Pancreas (tissue), 10 donors: Measurements from ENCODE around the gene PNMA8A. TPM values are rescaled to one million over a fixed set of nuclear protein-coding genes. Genes with fewer than 3 reads are reported as not detected.

Experiments
- ATAC-seq, 4 donors: fragments of 200-7000 bp; cut with Tn5 transposase; one replicate each; pipeline versions ENCODE4 v1.8.0 to v1.9.1; 2020; ENCODE audit warnings: mild to moderate bottlenecking in 4 of 4, moderate library complexity in 4 of 4
- DNase-seq, 6 donors: peaks; one replicate each; pipeline ENCODE4 v3.0.0-alpha.2; 2020
- FAIRE-seq: peaks from 2 replicates; lab custom pipeline; 2012; peaks lifted over from hg19 to GRCh38; lab: Jason Lieb, UNC
- H3K27ac ChIP-seq, 4 donors: fragments of 200-600 bp; sonication (generic); 1 replicate in 3 of 4; 2 replicates in 1 of 4; pipeline versions ENCODE4 v1.5.0 to v1.8.0; 2020
- H3K27me3 ChIP-seq, 4 donors: fragments of 200-600 bp; one replicate each; pipeline ENCODE4 v1.8.0; 2021
- H3K36me3 ChIP-seq, 3 donors: fragments of 200-600 bp; sonication (generic) in 1 of 3; one replicate each; pipeline versions ENCODE4 v1.5.0 to v1.8.0; 2020 to 2021
- H3K4me1 ChIP-seq, 3 donors: fragments of 200-600 bp; one replicate each; pipeline ENCODE4 v1.8.0; 2021
- H3K4me3 ChIP-seq, 4 donors: fragments of 200-600 bp; sonication (generic) in 2 of 4; one replicate each; pipeline versions ENCODE4 v1.5.0 to v1.8.0; 2020 to 2021
- H3K9me3 ChIP-seq, 4 donors: fragments of 200-600 bp; one replicate each; pipeline ENCODE4 v1.8.0; 2021
- WGBS, 2 donors: extraction: QIAGEN DNeasy Blood & Tissue Kit; methylation state at CpG; one replicate each; pipeline ENCODE4 v1.1.7; 2013; 5-methylcytosine and 5-hydroxymethylcytosine counted together
- intact Hi-C, 3 donors: fragments of 100-400 bp; cut with DNase I; formaldehyde crosslinking; loops; one replicate each; pipeline versions ENCODE4 v1.11.1 to v1.14.2; 2022
- polyA plus RNA-seq, 2 donors: library from polyadenylated mRNA; stranded (reverse); fragments of 200-250 nt; gene quantifications; one replicate each; pipeline ENCODE4 v1.2.3, GENCODE V29; 2013
- total RNA-seq, 6 donors: library from RNA; stranded (reverse); fragmentation: NEBNext Ultra II Directional in 4 of 6; extraction: Animal tissue kit (Norgen Biotek cat#: 25700) in 4 of 6; gene quantifications; one replicate each; pipeline versions ENCODE4 v1.2.1 to v1.2.4, GENCODE V29; 2021 to 2023
- TF ChIP-seq, protein P1 (sequence below), 4 donors: fragments of 200-600 bp; sonication (generic) in 3 of 4; IDR thresholded peaks; one replicate each; pipeline versions ENCODE4 v1.5.0 to v1.8.0; 2021; ENCODE audit warnings: antibody characterized with exemption in 4 of 4
- donor health status: healthy with polysubstance abuse.
- donor health status: DM: no; HTN: no; CAD: no; lungs with moderate emphysema.
- donor health status: DM: no; HTN: no; CAD: no.
- donor health status: control.
- donor health status: control.
- donor health status: Bipolar disorder and iron deficiency.
- donor health status: DM: yes; HTN: yes; CAD: no.
- donor health status: DM: no; HTN: no; CAD: no.
- donor health status: DM: no; HTN: no; CAD: no.
- donor health status: DM: yes; HTN: yes; CAD: no.

PNMA8A gene
- total and polyA plus RNA-seq, 8 donors, result 2.4 to 8.9 (median 5.8) TPM

DNA sequence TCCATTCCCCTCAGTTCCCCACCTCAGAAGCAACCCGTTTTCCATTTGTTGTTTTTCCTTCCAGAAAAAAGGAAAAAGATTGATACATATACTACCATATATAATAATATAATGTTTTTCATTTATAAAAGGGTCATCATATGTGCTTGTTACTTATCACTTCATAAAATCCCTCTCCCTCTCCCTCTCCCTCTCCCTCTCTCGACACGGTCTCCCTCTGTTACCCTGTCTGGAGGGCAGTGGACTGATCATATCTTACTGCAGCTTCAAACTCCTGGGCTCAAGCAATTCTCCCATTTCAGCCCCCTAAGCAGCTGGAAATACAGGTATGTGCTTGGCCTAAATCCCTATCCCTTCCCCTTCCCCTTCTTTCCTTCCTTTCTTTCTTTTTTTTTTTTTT, 17.1 kb downstream of the PNMA8A start:
- no peaks in the 10 kb centered on the region for H3K27me3 ChIP-seq
- no peaks in the 10 kb centered on the region for H3K4me1 ChIP-seq
- H3K27ac ChIP-seq, result no peak overlapping the region
- TF ChIP-seq, protein P1, sequence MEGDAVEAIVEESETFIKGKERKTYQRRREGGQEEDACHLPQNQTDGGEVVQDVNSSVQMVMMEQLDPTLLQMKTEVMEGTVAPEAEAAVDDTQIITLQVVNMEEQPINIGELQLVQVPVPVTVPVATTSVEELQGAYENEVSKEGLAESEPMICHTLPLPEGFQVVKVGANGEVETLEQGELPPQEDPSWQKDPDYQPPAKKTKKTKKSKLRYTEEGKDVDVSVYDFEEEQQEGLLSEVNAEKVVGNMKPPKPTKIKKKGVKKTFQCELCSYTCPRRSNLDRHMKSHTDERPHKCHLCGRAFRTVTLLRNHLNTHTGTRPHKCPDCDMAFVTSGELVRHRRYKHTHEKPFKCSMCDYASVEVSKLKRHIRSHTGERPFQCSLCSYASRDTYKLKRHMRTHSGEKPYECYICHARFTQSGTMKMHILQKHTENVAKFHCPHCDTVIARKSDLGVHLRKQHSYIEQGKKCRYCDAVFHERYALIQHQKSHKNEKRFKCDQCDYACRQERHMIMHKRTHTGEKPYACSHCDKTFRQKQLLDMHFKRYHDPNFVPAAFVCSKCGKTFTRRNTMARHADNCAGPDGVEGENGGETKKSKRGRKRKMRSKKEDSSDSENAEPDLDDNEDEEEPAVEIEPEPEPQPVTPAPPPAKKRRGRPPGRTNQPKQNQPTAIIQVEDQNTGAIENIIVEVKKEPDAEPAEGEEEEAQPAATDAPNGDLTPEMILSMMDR (IDR thresholded peaks at IDR 0.05), result no peak
- no peaks in the 10 kb centered on the region for H3K9me3 ChIP-seq
- no peaks in the 10 kb centered on the region for H3K36me3 ChIP-seq
- H3K4me3 ChIP-seq, result no peak overlapping the region
- no peak for FAIRE-seq
- no peak for DNase-seq
- WGBS, 2 donors, result 54 to 56% methylated on average over 3 of the region's 3 CpGs
- ATAC-seq, result no peak
- intact Hi-C loops, result no loop called here

DNA sequence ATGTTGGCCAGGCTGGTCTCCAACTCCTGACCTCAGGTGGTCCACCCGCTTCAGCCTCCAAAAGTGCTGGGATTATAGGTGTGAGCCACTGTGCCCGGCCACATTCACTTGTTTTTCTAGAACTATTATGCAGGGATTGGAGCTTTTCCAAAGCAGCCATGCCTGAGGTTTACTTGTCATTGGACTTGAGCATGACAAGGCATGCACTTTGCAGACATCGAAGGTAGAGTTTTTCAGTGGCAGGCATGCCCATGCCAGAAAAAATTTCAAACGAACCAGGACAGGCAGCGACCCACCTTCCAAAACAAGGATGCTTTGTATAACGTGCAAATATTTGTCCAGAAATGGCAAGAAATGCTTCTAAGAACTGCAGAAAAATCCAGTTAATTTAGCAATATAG, 17.7 kb downstream of the PNMA8A start:
- no peak for DNase-seq

DNA sequence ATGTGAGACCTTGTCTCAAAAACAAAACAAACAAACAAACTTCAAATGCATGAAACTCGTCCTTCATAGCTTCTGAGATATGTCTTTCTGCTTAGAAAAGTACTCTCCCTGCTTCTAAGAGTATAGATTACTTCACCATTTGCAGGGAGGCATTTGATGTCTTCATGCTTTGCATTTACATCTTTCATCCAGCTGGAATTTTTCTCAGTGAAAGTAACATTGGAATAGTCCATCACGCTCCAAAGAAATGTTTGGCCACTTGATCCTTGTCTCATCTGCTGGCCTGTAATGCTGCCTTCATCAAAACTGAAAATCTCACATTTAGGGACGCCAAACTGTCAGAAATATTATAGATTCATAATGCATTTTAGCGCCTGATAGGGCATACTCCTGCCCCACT, 19.2 kb downstream of the PNMA8A start:
- H3K9me3 ChIP-seq, result no peaks in the 10 kb centered on the region
- no peak overlapping the region for H3K4me3 ChIP-seq
- H3K4me1 ChIP-seq, result no peaks in the 10 kb centered on the region
- FAIRE-seq (no peak), DNase-seq (no peak), ATAC-seq (no peak)
- H3K27ac ChIP-seq, result no peak overlapping the region
- WGBS, 2 donors, result 27 to 31% methylated on average over 4 of the region's 4 CpGs
- H3K36me3 ChIP-seq, result no peaks in the 10 kb centered on the region
- intact Hi-C loops, result no loop called here
- TF ChIP-seq, protein P1 (IDR thresholded peaks at IDR 0.05), result no peak
- H3K27me3 ChIP-seq, result no peaks in the 10 kb centered on the region

More for the DNA sequence above, 17.7 kb downstream of the PNMA8A start:
- Histone ChIP-seq H3K27ac (no peak overlapping the region), H3K9me3 (no peaks in the 10 kb centered on the region), H3K27me3 (no peaks in the 10 kb centered on the region), H3K4me3 (no peak overlapping the region), H3K36me3 (no peaks in the 10 kb centered on the region), H3K4me1 (no peaks in the 10 kb centered on the region)
- ATAC-seq (no peak), FAIRE-seq (no peak)
- TF ChIP-seq, protein P1 (IDR thresholded peaks at IDR 0.05), result no peak
- 72 to 76% methylated on average over 6 of the region's 6 CpGs for WGBS, 2 donors
- intact Hi-C loops, result no loop called here

DNA sequence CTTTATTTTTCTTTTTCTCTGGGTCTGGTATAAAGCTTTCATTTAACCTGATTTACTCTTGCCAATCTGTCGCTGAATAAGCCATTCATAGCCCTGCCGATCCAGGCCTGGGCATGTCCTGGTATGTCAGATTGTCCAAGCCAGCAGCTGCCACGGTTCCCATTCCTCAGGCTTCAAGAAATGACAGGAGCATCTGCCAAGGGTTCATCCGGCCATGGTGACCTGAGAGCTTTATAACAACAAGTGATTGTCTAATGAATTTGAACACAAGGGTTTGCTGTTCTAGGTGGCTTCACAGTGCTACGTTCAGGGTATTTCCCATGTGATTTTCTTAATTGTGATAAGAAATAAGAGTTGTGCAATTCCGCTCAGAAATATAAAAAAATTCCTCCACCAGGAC, 20.0 kb downstream of the PNMA8A start:
- DNase-seq, result no peak
- no peak for FAIRE-seq
- intact Hi-C loops, result no loop called here

DNA sequence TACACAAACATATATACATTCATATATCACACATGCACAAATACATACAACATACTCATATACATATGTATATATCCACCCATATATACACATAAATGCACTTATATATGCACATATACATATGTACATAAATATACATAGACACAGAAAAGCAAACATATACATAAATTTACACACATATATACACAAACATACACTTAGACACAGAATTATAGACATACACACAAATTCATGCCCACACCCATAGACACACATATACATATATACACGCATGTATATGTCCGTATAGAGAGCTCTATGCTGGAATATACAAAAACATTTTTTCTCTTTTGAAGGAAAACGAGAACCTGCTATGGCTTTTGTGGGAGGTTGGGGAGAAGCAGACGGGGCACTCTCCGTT, 20.6 kb downstream of the PNMA8A start:
- no peaks in the 10 kb centered on the region for H3K36me3 ChIP-seq
- intact Hi-C loops, result no loop called here
- no peak for FAIRE-seq
- H3K9me3 ChIP-seq, result no peaks in the 10 kb centered on the region
- TF ChIP-seq, protein P1 (IDR thresholded peaks at IDR 0.05), result no peak
- H3K27ac ChIP-seq, result no peak overlapping the region
- no peak for ATAC-seq
- no peak for DNase-seq
- H3K4me1 ChIP-seq, result no peaks in the 10 kb centered on the region
- no peaks in the 10 kb centered on the region for H3K27me3 ChIP-seq
- WGBS, 2 donors, result 86 to 89% methylated on average over 5 of the region's 5 CpGs
- H3K4me3 ChIP-seq, result no peak overlapping the region

More for the DNA sequence above, 20.0 kb downstream of the PNMA8A start:
- ATAC-seq, result peak in 2 of 4 donors; percentile 56 to 81
- WGBS, 2 donors, result 42 to 46% methylated on average over 6 of the region's 6 CpGs
- H3K27me3 ChIP-seq, result no peaks in the 10 kb centered on the region
- H3K4me3 ChIP-seq, result no peak overlapping the region
- no peaks in the 10 kb centered on the region for H3K9me3 ChIP-seq
- no peak overlapping the region for H3K27ac ChIP-seq
- TF ChIP-seq, protein P1 (IDR thresholded peaks at IDR 0.05), result no peak
- H3K36me3 ChIP-seq, result no peaks in the 10 kb centered on the region
- no peaks in the 10 kb centered on the region for H3K4me1 ChIP-seq
